ENCODE measurements around the gene MAP2K3. TPM values are rescaled to one million over a fixed set of nuclear protein-coding genes. Genes with fewer than 3 reads are reported as not detected.

MAP2K3 gene
- total and polyA plus RNA-seq, 5 donors = 29.6 to 61.2 (median 39.2) TPM

DNA sequence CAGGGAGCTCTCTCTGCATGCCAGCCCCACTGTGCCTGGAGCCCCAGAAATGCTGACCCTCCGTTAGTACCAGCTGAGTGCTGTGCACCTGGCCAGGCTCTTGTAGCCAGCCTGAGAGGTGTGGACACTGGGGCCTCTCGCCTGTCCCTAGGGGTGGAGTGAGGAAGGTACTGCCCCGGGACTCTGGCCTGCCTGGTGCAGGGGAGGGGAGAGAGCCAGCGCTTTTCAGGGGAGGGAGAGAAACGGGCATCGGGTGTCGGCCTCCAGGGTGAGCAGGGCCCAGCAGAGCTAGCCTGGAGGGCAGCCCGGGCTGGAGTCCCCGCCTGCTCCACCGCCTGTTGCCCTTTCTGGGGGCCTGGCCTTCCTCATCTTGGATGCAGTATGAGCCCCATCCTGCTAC, 13.1 kb downstream of the MAP2K3 start:
- Histone ChIP-seq H3K9me3 (ENCODE audit: control insufficient read depth, low read length) (no peaks in the 10 kb centered on the region), H3K27ac (ENCODE audit: low read length) (no peak overlapping the region), H3K4me3 (ENCODE audit: low read length) (no peak overlapping the region), H3K27me3 (ENCODE audit: control insufficient read depth, insufficient read depth) (no peaks in the 10 kb centered on the region), H3K4me1 (ENCODE audit: control insufficient read depth, insufficient read depth, low read length) (peaks cover 3% of the 10 kb centered on the region)
- WGBS = 56% methylated on average over 10 of the region's 10 CpGs
- ATAC-seq (no peak), DNase-seq (no peak)
- intact Hi-C loops (cut with DNase I) = no loop called here

- Histone ChIP-seq H3K4me3 (ENCODE audit: low read length) (no peak overlapping the region), H3K4me1 (ENCODE audit: control insufficient read depth, insufficient read depth, low read length) (peaks cover 3% of the 10 kb centered on the region), H3K27me3 (ENCODE audit: control insufficient read depth, insufficient read depth) (no peaks in the 10 kb centered on the region), H3K27ac (ENCODE audit: low read length) (no peak overlapping the region), H3K9me3 (ENCODE audit: control insufficient read depth, low read length) (no peaks in the 10 kb centered on the region)
- DNase-seq = peak in 1 of 3 donors; percentile 50
- ATAC-seq = no peak
- intact Hi-C loops (cut with DNase I) = no loop called here
- 75% methylated on average over 22 of the region's 22 CpGs for WGBS
These were observed 13.8 kb downstream of the MAP2K3 start for GRCh38 chr17:21298056-21298982.

DNA sequence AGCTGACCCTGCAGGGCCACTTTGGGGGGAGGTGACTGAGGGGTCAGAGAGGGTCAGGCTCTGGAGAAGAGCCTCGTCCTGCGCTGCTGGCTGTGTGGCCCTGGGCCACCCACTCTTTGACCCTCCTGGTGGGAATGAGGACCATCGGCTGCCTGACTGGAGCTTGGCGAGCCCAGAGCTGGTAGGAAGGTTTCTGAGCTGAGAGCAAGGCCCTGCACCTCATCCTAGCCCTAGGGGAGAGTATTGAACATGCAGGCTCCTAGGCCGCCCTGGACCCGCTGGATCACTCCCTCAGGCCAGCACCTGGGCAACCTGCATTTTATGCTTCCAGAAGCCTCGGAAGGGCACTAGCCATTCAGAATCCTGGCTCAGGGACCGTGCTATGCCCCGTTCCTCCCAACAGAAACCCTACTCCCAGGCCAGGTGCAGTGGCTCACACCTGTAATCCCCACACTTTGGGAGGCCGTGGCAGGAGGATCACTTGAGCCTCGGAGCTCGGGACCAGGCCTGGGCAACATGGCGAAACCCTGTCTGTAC, 14.5 kb downstream of the MAP2K3 start:
- H3K27me3 ChIP-seq (ENCODE audit: control insufficient read depth, insufficient read depth) = no peaks in the 10 kb centered on the region
- ATAC-seq = no peak
- 67% methylated on average over 13 of the region's 13 CpGs for WGBS
- peak in 1 of 3 donors; percentile 29 for DNase-seq
- H3K27ac ChIP-seq (ENCODE audit: low read length) = no peak overlapping the region
- intact Hi-C loops (cut with DNase I) = no loop called here
- no peaks in the 10 kb centered on the region for H3K9me3 ChIP-seq (ENCODE audit: control insufficient read depth, low read length)
- H3K4me1 ChIP-seq (ENCODE audit: control insufficient read depth, insufficient read depth, low read length) = peaks cover 3% of the 10 kb centered on the region
- no peak overlapping the region for H3K4me3 ChIP-seq (ENCODE audit: low read length)

GRCh38 chr17:21299981-21300600, 15.6 kb downstream of the MAP2K3 start:
- Histone ChIP-seq H3K27me3 (ENCODE audit: control insufficient read depth, insufficient read depth) (no peaks in the 10 kb centered on the region), H3K4me1 (ENCODE audit: control insufficient read depth, insufficient read depth, low read length) (peaks cover 3% of the 10 kb centered on the region), H3K27ac (ENCODE audit: low read length) (no peak overlapping the region), H3K4me3 (ENCODE audit: low read length) (no peak overlapping the region), H3K9me3 (ENCODE audit: control insufficient read depth, low read length) (no peaks in the 10 kb centered on the region)
- ATAC-seq (no peak), DNase-seq (peak in 1 of 3 donors; percentile 6)
- WGBS = 57% methylated on average over 7 of the region's 7 CpGs
- intact Hi-C loops (cut with DNase I) = loop anchor here in 1 of 4 donors (10.0 kb wide), 1 partner anchor 915 kb away; no protein-coding TSS in a partner anchor

DNA sequence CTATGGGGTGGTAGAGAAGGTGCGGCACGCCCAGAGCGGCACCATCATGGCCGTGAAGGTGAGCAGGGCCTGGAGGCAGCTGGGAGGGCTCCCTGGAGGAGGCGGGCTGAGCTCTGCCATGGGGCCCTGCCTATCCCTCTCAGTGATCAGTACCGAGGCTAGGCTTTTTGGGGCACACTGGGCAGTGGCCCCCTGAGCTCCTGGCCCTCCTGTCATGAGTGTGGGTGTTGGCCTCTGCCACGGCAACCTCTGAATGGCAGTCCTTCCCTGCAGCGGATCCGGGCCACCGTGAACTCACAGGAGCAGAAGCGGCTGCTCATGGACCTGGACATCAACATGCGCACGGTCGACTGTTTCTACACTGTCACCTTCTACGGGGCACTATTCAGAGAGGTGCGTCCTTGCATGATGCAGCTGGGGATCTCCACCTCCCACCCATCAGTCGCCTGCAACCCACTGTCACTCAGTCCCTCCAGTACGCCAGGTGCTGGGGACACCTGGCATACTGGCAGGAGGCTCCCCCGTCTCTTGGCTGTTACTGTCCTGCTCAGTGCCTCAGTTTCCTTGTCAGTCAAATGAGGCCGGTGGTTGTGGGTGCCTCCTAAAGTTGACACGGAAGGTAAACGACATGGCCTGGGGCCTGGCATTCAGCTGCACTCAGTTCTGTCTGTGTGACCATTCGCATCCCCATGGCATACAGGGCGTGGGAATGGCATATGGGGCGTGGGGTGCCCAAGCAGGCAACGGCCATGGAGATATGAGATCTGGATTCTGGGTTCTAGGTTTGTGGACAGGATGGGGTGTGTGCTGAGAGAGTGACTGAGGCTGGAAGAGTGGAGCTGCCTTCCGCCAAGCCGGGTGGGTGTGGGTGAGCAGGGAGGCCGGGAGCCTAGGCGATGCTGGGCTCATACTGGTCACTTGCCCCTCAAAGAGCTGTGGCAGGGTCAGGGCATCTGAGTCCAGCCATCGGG, 16.4 kb downstream of the MAP2K3 start:
- Histone ChIP-seq H3K9me3 (ENCODE audit: control insufficient read depth, low read length) (no peaks in the 10 kb centered on the region), H3K4me3 (ENCODE audit: low read length) (no peak overlapping the region), H3K27me3 (ENCODE audit: control insufficient read depth, insufficient read depth) (no peaks in the 10 kb centered on the region), H3K4me1 (ENCODE audit: control insufficient read depth, insufficient read depth, low read length) (peaks cover 3% of the 10 kb centered on the region), H3K27ac (ENCODE audit: low read length) (no peak overlapping the region)
- DNase-seq (peak; percentile 8 to 57 (median 46)), ATAC-seq (no peak)
- intact Hi-C loops (cut with DNase I) = loop anchor here in 1 of 4 donors (10.0 kb wide), 1 partner anchor 914 kb away; no protein-coding TSS in a partner anchor
- 73% methylated on average over 31 of the region's 31 CpGs for WGBS

- H3K4me3 ChIP-seq (ENCODE audit: low read length) = no peak overlapping the region
- H3K27me3 ChIP-seq (ENCODE audit: control insufficient read depth, insufficient read depth) = no peaks in the 10 kb centered on the region
- no peak overlapping the region for H3K27ac ChIP-seq (ENCODE audit: low read length)
- H3K9me3 ChIP-seq (ENCODE audit: control insufficient read depth, low read length) = no peaks in the 10 kb centered on the region
- ATAC-seq (no peak), DNase-seq (peak; percentile 11 to 46 (median 29))
- 70% methylated on average over 19 of the region's 19 CpGs for WGBS
- H3K4me1 ChIP-seq (ENCODE audit: control insufficient read depth, insufficient read depth, low read length) = no peaks in the 10 kb centered on the region
- intact Hi-C loops (cut with DNase I) = loop anchor here in 1 of 4 donors (10.0 kb wide), 1 partner anchor 913 kb away; no protein-coding TSS in a partner anchor
These were observed 17.4 kb downstream of the MAP2K3 start for GRCh38 chr17:21301593-21302550.

DNA sequence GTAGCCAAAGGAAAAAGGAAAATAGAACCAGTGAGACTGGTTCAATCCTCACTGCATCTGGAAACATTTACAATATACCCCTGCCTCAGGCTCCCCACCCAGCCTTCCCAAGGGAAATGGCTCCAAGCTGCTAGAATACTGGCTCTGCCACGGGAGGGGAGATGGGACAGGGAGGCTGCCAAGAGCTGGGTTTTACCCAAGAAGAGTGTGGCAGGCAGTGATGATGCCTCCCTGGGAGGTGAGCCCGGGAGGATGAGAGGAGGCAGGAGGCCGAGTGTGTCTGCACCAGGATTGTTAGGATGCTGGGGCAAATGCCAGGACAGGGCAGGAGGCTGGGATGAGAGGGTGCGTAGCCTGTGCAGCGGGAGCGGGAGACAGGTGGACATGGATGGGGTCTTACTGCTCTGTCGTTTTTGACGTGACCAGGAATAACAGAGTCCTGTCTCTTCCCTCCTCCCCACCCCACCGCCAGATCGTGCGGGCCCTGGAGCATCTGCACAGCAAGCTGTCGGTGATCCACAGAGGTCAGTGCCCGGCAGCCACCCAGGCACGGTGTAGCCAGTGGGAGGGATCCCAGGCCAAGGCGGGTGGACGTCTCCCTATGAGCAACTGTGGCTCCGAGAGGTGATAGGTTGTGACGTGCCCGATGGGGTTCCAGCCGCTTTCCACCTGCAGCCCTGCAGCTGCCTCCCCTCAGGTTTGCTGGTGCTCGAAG, 18.4 kb downstream of the MAP2K3 start:
- ATAC-seq (no peak), DNase-seq (peak; percentile 14 to 63 (median 53))
- no peaks in the 10 kb centered on the region for H3K27me3 ChIP-seq (ENCODE audit: control insufficient read depth, insufficient read depth)
- no peaks in the 10 kb centered on the region for H3K4me1 ChIP-seq (ENCODE audit: control insufficient read depth, insufficient read depth, low read length)
- H3K4me3 ChIP-seq (ENCODE audit: low read length) = no peak overlapping the region
- H3K27ac ChIP-seq (ENCODE audit: low read length) = no peak overlapping the region
- H3K9me3 ChIP-seq (ENCODE audit: control insufficient read depth, low read length) = no peaks in the 10 kb centered on the region
- intact Hi-C loops (cut with DNase I) = loop anchor here in 1 of 4 donors (10.0 kb wide), 1 partner anchor 912 kb away; no protein-coding TSS in a partner anchor
- 68% methylated on average over 21 of the region's 21 CpGs for WGBS

DNA sequence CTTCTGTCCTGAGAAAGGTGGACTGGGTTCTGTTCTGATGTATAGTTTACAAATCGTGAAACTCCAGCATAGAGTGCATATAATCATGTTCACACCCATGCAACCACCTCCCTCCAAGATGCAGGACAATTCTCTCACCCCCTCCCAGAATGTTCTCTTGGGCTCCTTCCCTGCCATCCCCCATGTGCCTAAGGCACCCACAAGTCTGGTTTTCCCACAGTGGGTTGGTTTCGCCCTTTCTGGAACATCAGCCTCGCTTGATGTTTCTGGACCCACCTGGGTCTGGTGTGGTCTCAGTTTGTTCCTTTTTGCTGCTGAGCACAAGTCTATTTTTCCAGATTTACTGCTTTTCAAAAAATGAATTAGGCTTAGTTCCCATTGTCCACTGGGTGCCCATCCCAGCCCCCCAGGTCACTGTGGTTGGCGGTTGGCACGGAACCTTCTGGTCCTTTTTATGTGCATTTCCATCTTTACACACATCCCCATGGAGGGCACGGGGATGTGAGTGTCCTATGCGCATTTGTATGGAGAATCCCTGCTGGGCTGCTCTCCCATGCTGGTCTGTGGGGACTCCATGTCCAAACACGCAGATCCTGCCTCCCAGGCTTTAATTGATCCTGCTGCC, 19.0 kb downstream of the MAP2K3 start:
- intact Hi-C loops (cut with DNase I) = loop anchor here in 1 of 4 donors (10.0 kb wide), 1 partner anchor 911 kb away; no protein-coding TSS in a partner anchor
- peak in 2 of 3 donors; percentile 2 to 39 for DNase-seq
- no peak for ATAC-seq

DNA sequence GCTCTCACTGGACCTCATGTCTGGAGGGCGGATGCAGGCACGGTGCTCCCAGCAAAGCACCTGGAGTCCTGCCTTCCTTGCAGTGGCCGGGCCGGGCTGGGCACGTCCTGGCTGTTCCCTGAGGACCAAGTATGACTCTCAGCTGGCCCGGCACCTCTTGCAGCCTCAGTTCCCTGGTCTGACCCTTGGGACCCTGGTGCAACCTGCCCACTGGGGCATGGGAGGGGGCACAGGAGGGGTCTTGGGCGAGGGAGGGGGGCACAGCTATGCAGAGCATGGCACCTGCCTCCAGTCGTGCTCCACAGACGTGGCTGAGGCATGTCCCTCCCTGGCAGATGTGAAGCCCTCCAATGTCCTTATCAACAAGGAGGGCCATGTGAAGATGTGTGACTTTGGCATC, 19.6 kb downstream of the MAP2K3 start:
- Histone ChIP-seq H3K9me3 (ENCODE audit: control insufficient read depth, low read length) (no peaks in the 10 kb centered on the region), H3K27ac (ENCODE audit: low read length) (no peak overlapping the region), H3K27me3 (ENCODE audit: control insufficient read depth, insufficient read depth) (no peaks in the 10 kb centered on the region), H3K4me3 (ENCODE audit: low read length) (no peak overlapping the region), H3K4me1 (ENCODE audit: control insufficient read depth, insufficient read depth, low read length) (no peaks in the 10 kb centered on the region)
- 72% methylated on average over 9 of the region's 9 CpGs for WGBS
- intact Hi-C loops (cut with DNase I) = loop anchor here in 1 of 4 donors (10.0 kb wide), 1 partner anchor 911 kb away; no protein-coding TSS in a partner anchor
- peak; percentile 15 to 68 (median 52) for DNase-seq
- no peak for ATAC-seq

More for the DNA sequence above, 19.0 kb downstream of the MAP2K3 start:
- no peak overlapping the region for H3K4me3 ChIP-seq (ENCODE audit: low read length)
- no peaks in the 10 kb centered on the region for H3K27me3 ChIP-seq (ENCODE audit: control insufficient read depth, insufficient read depth)
- no peaks in the 10 kb centered on the region for H3K4me1 ChIP-seq (ENCODE audit: control insufficient read depth, insufficient read depth, low read length)
- no peaks in the 10 kb centered on the region for H3K9me3 ChIP-seq (ENCODE audit: control insufficient read depth, low read length)
- WGBS = 80% methylated on average over 8 of the region's 8 CpGs
- no peak overlapping the region for H3K27ac ChIP-seq (ENCODE audit: low read length)
